ENCODE measurements around the gene FAM9C. TPM values are rescaled to one million over a fixed set of nuclear protein-coding genes. Genes with fewer than 3 reads are reported as not detected.

FAM9C gene
- total and polyA plus RNA-seq, 9 of the 15 experiments (the other 6 are each of a cell fraction or from before 2014, with no cell fraction given) = not detected

DNA sequence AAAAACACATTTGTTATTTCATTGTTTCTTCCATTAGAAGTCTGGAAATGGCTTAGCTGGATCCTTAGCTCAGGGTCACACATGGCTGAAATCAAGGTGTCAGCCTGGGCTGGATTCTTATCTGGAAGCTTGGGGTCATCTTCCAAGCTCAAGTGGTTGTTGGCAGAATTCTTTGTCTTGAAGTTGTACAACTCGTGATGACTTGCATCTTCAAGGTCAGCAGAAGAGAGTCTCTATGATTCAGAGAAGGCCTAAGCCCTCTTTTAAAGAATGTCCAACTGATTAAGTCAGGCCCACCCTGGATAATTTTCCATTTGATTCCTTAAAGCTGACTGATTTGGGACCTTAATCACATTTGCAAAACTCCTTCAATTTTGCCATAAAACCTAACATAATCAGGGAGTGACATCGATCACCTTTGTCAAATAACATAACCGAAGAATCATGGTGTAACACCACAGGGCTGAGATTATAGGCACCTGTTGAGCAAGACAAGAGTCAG, 47.4 kb downstream of the FAM9C start (continued):
- TF ChIP-seq ETV1 (tag; conservative IDR thresholded peaks at IDR 0.05; ENCODE audit: low read depth) (no peak), RUNX1 (IDR thresholded peaks at IDR 0.05; ENCODE audit: low read depth) (no peak), CEBPB (tag; IDR thresholded peaks at IDR 0.05) (0 out of 2 replicates have a peak, but pooled peaks have one; percentile 15), KAT7 (CRISPR knock-in tag; IDR thresholded peaks at IDR 0.05; ENCODE audit: borderline replicate concordance) (no peak), SOX6 (IDR thresholded peaks at IDR 0.05) (peak; percentile 62), FOXK1 (CRISPR knock-in tag; IDR thresholded peaks at IDR 0.05; ENCODE audit: borderline replicate concordance) (no peak), ZNF143 (CRISPR knock-in tag; IDR thresholded peaks at IDR 0.05) (no peak), HNRNPH1 (optimal IDR thresholded peaks at IDR 0.05; ENCODE audit: low read depth, low read length) (no peak), RCOR1 (IDR thresholded peaks at IDR 0.05; ENCODE audit: borderline replicate concordance in 1 of 2, low read depth in 2 of 2, low read length in 2 of 2) (0 out of 4 replicates have a peak, but pooled peaks of 1 of the 2 experiments have one; percentile 46), MYNN (IDR thresholded peaks at IDR 0.05) (no peak), MYNN (CRISPR knock-in tag; IDR thresholded peaks at IDR 0.05) (no peak), FOXM1 (IDR thresholded peaks at IDR 0.05; ENCODE audit: low read depth) (peak; percentile 17; the same call in 1 of the 2 replicates), FOXM1 (CRISPR knock-in tag; IDR thresholded peaks at IDR 0.05; ENCODE audit: low read depth) (no peak), TRIM28 (IDR thresholded peaks at IDR 0.05) (no peak), NFE2 (IDR thresholded peaks at IDR 0.05; ENCODE audit: low read depth) (peak; percentile 54), ZNF197 (CRISPR knock-in tag; IDR thresholded peaks at IDR 0.05; ENCODE audit: low read depth) (no peak), MBD2 (IDR thresholded peaks at IDR 0.05; ENCODE audit: borderline replicate concordance, low read depth) (no peak), GATA2 (CRISPR knock-in tag; IDR thresholded peaks at IDR 0.05) (no peak)
